ENCODE data around the gene AMY1B.
"Not testable (repeated sequence)": the region's sequence is repeated elsewhere in the genome, so short reads cannot be mapped to it uniquely, and the experiment has no call there.

Gene AMY1B

DNA sequence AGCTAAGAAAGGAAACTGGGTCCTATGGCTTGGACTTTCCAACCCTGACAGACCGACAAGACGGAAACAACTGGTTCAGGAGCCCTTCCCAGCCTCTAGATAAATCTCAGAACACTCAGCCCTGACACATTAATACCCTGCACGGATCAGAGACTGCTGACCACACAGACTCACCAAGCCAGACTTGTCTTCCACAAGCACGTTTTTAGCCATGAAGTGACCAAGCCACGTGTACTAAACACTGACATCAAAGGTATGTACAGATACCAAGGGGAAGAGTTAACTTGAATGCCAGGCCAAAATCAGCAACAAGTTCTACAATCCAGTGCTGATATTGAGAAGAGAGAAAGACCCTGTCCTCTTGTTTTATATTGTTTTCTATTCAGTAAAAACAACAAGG, at the start of gene AMY1B:
Gene AMY1B, minus strand, starts transcription at position 101 of the 400 bp plus-strand sequence. CDS start 571 bp downstream, outside the sequence.
- H3K79me2 ChIP-seq (ENCODE audit: control insufficient read depth, insufficient read depth, low read length, unreplicated experiment); H3K4me3 ChIP-seq (ENCODE audit: low read depth, low read length); H3K36me3 ChIP-seq (ENCODE audit: insufficient read depth, low read length); H3K4me1 ChIP-seq (ENCODE audit: control insufficient read depth, insufficient read depth, low read length, unreplicated experiment); H2AFZ ChIP-seq (ENCODE audit: low read length, unreplicated experiment); H3K27me3 ChIP-seq (ENCODE audit: insufficient read depth, low read length); H3K27ac ChIP-seq (ENCODE audit: low read depth, low read length): not testable (repeated sequence)

GRCh38 chr1:103745040-103745439, 49.0 kb upstream of the AMY1B start:
- not testable (repeated sequence) for H2AFZ ChIP-seq (ENCODE audit: low read length, unreplicated experiment); H3K36me3 ChIP-seq (ENCODE audit: insufficient read depth, low read length); H3K27me3 ChIP-seq (ENCODE audit: insufficient read depth, low read length); H3K4me3 ChIP-seq (ENCODE audit: low read depth, low read length); H3K4me1 ChIP-seq (ENCODE audit: control insufficient read depth, insufficient read depth, low read length, unreplicated experiment); H3K79me2 ChIP-seq (ENCODE audit: control insufficient read depth, insufficient read depth, low read length, unreplicated experiment); H3K27ac ChIP-seq (ENCODE audit: low read depth, low read length)

DNA sequence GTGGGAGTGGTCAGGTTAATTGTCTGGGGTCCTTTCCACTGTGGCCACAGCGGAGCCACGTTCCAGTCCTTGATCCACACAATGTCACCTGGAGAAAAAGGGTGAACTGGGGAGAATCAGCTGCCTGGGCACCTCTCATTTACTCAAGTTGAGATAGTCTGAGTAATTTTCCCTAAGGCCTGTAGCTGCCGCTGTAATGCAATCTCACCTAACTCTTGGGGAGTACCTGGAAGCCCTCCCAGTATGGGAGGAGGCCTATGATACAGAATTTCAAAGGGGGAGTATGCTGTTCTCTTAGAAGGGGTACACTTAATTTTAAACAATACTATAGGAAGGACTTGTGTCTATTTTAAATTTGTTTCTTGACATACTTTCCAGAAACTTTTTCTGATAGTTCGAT, 48.4 kb upstream of the AMY1B start:
- not testable (repeated sequence) for H3K36me3 ChIP-seq (ENCODE audit: insufficient read depth, low read length); H3K79me2 ChIP-seq (ENCODE audit: control insufficient read depth, insufficient read depth, low read length, unreplicated experiment); H3K27me3 ChIP-seq (ENCODE audit: insufficient read depth, low read length); H2AFZ ChIP-seq (ENCODE audit: low read length, unreplicated experiment); H3K4me1 ChIP-seq (ENCODE audit: control insufficient read depth, insufficient read depth, low read length, unreplicated experiment); H3K27ac ChIP-seq (ENCODE audit: low read depth, low read length); H3K4me3 ChIP-seq (ENCODE audit: low read depth, low read length)

- H3K27me3 ChIP-seq (ENCODE audit: insufficient read depth, low read length); H3K4me1 ChIP-seq (ENCODE audit: control insufficient read depth, insufficient read depth, low read length, unreplicated experiment); H3K79me2 ChIP-seq (ENCODE audit: control insufficient read depth, insufficient read depth, low read length, unreplicated experiment); H2AFZ ChIP-seq (ENCODE audit: low read length, unreplicated experiment); H3K27ac ChIP-seq (ENCODE audit: low read depth, low read length); H3K36me3 ChIP-seq (ENCODE audit: insufficient read depth, low read length); H3K4me3 ChIP-seq (ENCODE audit: low read depth, low read length): not testable (repeated sequence)
Measured at GRCh38 chr1:103738031-103738430, 42.0 kb upstream of the AMY1B start.

- not testable (repeated sequence) for H3K4me3 ChIP-seq (ENCODE audit: low read depth, low read length); H3K27me3 ChIP-seq (ENCODE audit: insufficient read depth, low read length); H3K36me3 ChIP-seq (ENCODE audit: insufficient read depth, low read length); H3K79me2 ChIP-seq (ENCODE audit: control insufficient read depth, insufficient read depth, low read length, unreplicated experiment); H3K4me1 ChIP-seq (ENCODE audit: control insufficient read depth, insufficient read depth, low read length, unreplicated experiment); H3K27ac ChIP-seq (ENCODE audit: low read depth, low read length); H2AFZ ChIP-seq (ENCODE audit: low read length, unreplicated experiment)
Measured at GRCh38 chr1:103735334-103735733, 39.3 kb upstream of the AMY1B start.

GRCh38 chr1:103721473-103721872, 25.5 kb upstream of the AMY1B start:
- H3K4me3 ChIP-seq (ENCODE audit: low read depth, low read length); H3K4me1 ChIP-seq (ENCODE audit: control insufficient read depth, insufficient read depth, low read length, unreplicated experiment); H3K36me3 ChIP-seq (ENCODE audit: insufficient read depth, low read length); H3K79me2 ChIP-seq (ENCODE audit: control insufficient read depth, insufficient read depth, low read length, unreplicated experiment); H3K27ac ChIP-seq (ENCODE audit: low read depth, low read length); H3K27me3 ChIP-seq (ENCODE audit: insufficient read depth, low read length); H2AFZ ChIP-seq (ENCODE audit: low read length, unreplicated experiment): not testable (repeated sequence)

DNA sequence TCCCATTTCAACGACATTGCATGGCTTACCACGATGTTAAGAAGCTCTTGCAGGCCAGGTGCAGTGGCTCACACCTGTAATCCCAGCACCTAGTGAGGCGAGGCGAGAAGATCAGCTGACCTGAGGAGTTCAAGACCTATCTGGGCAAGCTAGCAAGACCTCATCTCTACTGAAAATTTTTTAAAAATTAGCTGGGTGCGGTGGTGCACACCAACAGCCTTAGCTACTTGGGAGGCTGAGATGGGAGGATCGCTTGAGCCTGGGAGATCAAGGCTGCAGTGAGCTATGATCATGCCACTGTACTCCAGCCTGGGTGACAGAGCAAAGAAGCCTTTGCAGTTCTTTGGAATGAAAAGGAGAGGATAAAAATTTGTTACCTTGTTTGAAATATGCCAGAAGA, 21.4 kb upstream of the AMY1B start:
- not testable (repeated sequence) for H3K4me3 ChIP-seq (ENCODE audit: low read depth, low read length); H3K27me3 ChIP-seq (ENCODE audit: insufficient read depth, low read length); H3K79me2 ChIP-seq (ENCODE audit: control insufficient read depth, insufficient read depth, low read length, unreplicated experiment); H3K36me3 ChIP-seq (ENCODE audit: insufficient read depth, low read length); H3K4me1 ChIP-seq (ENCODE audit: control insufficient read depth, insufficient read depth, low read length, unreplicated experiment); H3K27ac ChIP-seq (ENCODE audit: low read depth, low read length); H2AFZ ChIP-seq (ENCODE audit: low read length, unreplicated experiment)

DNA sequence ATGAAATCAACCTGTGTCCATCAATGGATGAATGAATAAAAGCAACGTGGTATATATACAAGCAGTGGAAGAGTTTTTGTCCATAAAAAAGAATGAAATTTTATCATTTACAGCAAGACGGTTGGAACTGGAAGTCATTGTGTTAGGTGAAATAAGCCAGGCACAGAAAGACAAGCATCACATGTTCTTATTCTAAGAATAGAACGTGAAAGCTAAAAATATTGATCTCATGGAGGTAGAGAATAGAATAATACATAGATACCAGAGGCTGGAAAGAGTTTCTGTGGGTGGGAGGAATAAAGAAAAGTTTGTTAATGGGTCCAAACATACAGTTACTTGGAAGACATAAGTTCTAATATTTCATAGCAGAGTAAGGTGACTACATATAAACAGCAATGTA, 14.4 kb upstream of the AMY1B start:
- H3K36me3 ChIP-seq (ENCODE audit: insufficient read depth, low read length); H3K27ac ChIP-seq (ENCODE audit: low read depth, low read length); H3K27me3 ChIP-seq (ENCODE audit: insufficient read depth, low read length); H3K4me3 ChIP-seq (ENCODE audit: low read depth, low read length); H3K79me2 ChIP-seq (ENCODE audit: control insufficient read depth, insufficient read depth, low read length, unreplicated experiment); H3K4me1 ChIP-seq (ENCODE audit: control insufficient read depth, insufficient read depth, low read length, unreplicated experiment); H2AFZ ChIP-seq (ENCODE audit: low read length, unreplicated experiment): not testable (repeated sequence)

DNA sequence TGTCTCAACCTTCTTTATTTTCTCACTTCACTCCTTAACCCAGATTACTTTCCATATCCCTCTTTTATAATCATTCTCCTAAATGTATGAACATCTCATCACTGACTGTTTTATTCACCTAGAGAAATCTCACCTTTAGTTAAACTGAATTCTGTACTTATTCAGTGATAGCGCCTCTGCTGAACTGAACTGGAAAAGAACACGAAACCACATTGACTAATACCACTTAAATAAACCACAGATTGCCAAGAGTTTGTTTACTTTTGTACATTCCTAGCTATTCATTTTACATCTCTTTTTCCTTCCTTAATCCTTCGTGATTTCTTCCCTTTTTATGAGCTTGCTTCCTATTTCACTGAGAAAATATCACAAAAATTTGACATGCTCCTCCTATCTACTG, 11.7 kb upstream of the AMY1B start:
- not testable (repeated sequence) for H2AFZ ChIP-seq (ENCODE audit: low read length, unreplicated experiment); H3K4me1 ChIP-seq (ENCODE audit: control insufficient read depth, insufficient read depth, low read length, unreplicated experiment); H3K27me3 ChIP-seq (ENCODE audit: insufficient read depth, low read length); H3K79me2 ChIP-seq (ENCODE audit: control insufficient read depth, insufficient read depth, low read length, unreplicated experiment); H3K4me3 ChIP-seq (ENCODE audit: low read depth, low read length); H3K36me3 ChIP-seq (ENCODE audit: insufficient read depth, low read length); H3K27ac ChIP-seq (ENCODE audit: low read depth, low read length)

GRCh38 chr1:103701256-103701655, 5.2 kb upstream of the AMY1B start:
- not testable (repeated sequence) for H2AFZ ChIP-seq (ENCODE audit: low read length, unreplicated experiment); H3K4me3 ChIP-seq (ENCODE audit: low read depth, low read length); H3K27ac ChIP-seq (ENCODE audit: low read depth, low read length); H3K27me3 ChIP-seq (ENCODE audit: insufficient read depth, low read length); H3K79me2 ChIP-seq (ENCODE audit: control insufficient read depth, insufficient read depth, low read length, unreplicated experiment); H3K36me3 ChIP-seq (ENCODE audit: insufficient read depth, low read length); H3K4me1 ChIP-seq (ENCODE audit: control insufficient read depth, insufficient read depth, low read length, unreplicated experiment)

- H3K27me3 ChIP-seq (ENCODE audit: insufficient read depth, low read length); H3K4me3 ChIP-seq (ENCODE audit: low read depth, low read length); H2AFZ ChIP-seq (ENCODE audit: low read length, unreplicated experiment); H3K79me2 ChIP-seq (ENCODE audit: control insufficient read depth, insufficient read depth, low read length, unreplicated experiment); H3K4me1 ChIP-seq (ENCODE audit: control insufficient read depth, insufficient read depth, low read length, unreplicated experiment); H3K27ac ChIP-seq (ENCODE audit: low read depth, low read length); H3K36me3 ChIP-seq (ENCODE audit: insufficient read depth, low read length): not testable (repeated sequence)
Measured at GRCh38 chr1:103700669-103701068, 4.7 kb upstream of the AMY1B start.

DNA sequence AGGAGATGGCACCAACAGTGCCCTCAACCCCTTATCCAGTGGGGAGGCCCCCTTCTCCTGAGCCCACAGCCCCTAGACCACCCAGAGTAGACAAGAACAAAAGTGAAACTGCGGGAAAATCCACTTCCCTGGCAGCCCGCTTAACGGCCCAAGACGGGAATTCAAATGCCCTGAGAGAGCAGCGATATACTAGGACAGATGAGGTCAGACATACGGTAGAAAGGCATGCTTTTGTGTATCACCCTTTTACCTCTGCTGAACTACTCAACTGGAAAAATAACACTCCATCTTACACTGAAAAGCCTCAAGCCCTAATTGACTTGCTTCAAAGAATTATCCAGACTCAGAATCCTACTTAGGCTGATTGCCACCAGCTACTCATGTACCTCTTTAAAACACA, 1.4 kb upstream of the AMY1B start:
- H3K27me3 ChIP-seq (ENCODE audit: insufficient read depth, low read length); H3K79me2 ChIP-seq (ENCODE audit: control insufficient read depth, insufficient read depth, low read length, unreplicated experiment); H2AFZ ChIP-seq (ENCODE audit: low read length, unreplicated experiment): not testable (repeated sequence)

More for the DNA sequence above, 1.4 kb upstream of the AMY1B start:
- H3K27ac ChIP-seq (ENCODE audit: low read depth, low read length); H3K4me3 ChIP-seq (ENCODE audit: low read depth, low read length); H3K36me3 ChIP-seq (ENCODE audit: insufficient read depth, low read length); H3K4me1 ChIP-seq (ENCODE audit: control insufficient read depth, insufficient read depth, low read length, unreplicated experiment): not testable (repeated sequence)

All from ACC112 (cell line).